ENCODE measurements around the gene BPGM. TPM values are rescaled to one million over a fixed set of nuclear protein-coding genes. Genes with fewer than 3 reads are reported as not detected.

Gene BPGM
- polyA plus RNA-seq (2013) = 16.0 TPM

- peak within 1 kb of the TSS; percentile 55 to 96 (median 89) for H3K4me3 ChIP-seq (ENCODE audit: control insufficient read depth in 1 of 7, extremely low read depth in 1 of 7, insufficient read depth in 4 of 7, low read depth in 2 of 7, low read length in 6 of 7)
- H3K27ac ChIP-seq (ENCODE audit: insufficient read depth in 1 of 2, low read depth in 1 of 2, low read length in 2 of 2, poor library complexity in 1 of 2, severe bottlenecking in 2 of 2) = peak within 1 kb of the TSS; percentile 87 to 95
- POLR2A ChIA-PET = interaction anchor here (0.5 to 3.3 kb wide), 11 partner anchors 12 to 524 kb away, joined by 3 to 25 read pairs (median 3); partner anchors contain the start of gene CYREN
- no peaks in the 10 kb centered on the region for H3K9me3 ChIP-seq (ENCODE audit: control extremely low read depth in 1 of 5, control insufficient read depth in 4 of 5, insufficient read depth in 2 of 5, low read depth in 1 of 5, low read length in 4 of 5)
- peak; percentile 100 for DNase-seq
- CTCF ChIA-PET = interaction anchor here (0.6 to 8.3 kb wide), 13 partner anchors 11 to 73 kb away, joined by 3 to 90 read pairs (median 6); no protein-coding TSS in a partner anchor
- no peaks in the 10 kb centered on the region for H3K36me3 ChIP-seq (ENCODE audit: control insufficient read depth in 4 of 4, insufficient read depth in 4 of 4, low read length in 3 of 4)
- no peaks in the 10 kb centered on the region for H3K27me3 ChIP-seq (replicated peaks in 2 of 5; ENCODE audit: control insufficient read depth in 4 of 5, insufficient read depth in 5 of 5, low read length in 4 of 5)
- H3K4me1 ChIP-seq (ENCODE audit: control extremely low read depth in 1 of 4, control insufficient read depth in 4 of 4, insufficient read depth in 4 of 4, low read length in 3 of 4) = peaks cover 9 to 22% (median 15%) of the 10 kb centered on the region in 4 experiments
- WGBS (ENCODE audit: insufficient coverage) = 0% methylated on average over 25 of the region's 36 CpGs
Measured at GRCh38 chr7:134646425-134647305, at the start of gene BPGM. BPGM (plus strand) TSS chr7:134646853; CDS start chr7:134661508, 14,655 bp downstream.

- H3K9me3 ChIP-seq (ENCODE audit: control extremely low read depth in 1 of 5, control insufficient read depth in 4 of 5, insufficient read depth in 2 of 5, low read depth in 1 of 5, low read length in 4 of 5) = no peaks in the 10 kb centered on the region
- POLR2A ChIA-PET = no interaction called here
- CTCF ChIA-PET = interaction anchor here (1.1 to 1.5 kb wide), 3 partner anchors 11 to 88 kb away, joined by 3 to 4 read pairs (median 3); no protein-coding TSS in a partner anchor
Measured at GRCh38 chr7:134599371-134599770, 47.3 kb upstream of the BPGM start.

GRCh38 chr7:134601459-134601858, 45.2 kb upstream of the BPGM start:
- Histone ChIP-seq H3K4me3 (ENCODE audit: control insufficient read depth in 1 of 7, extremely low read depth in 1 of 7, insufficient read depth in 4 of 7, low read depth in 2 of 7, low read length in 6 of 7) (no peak overlapping the region), H3K27ac (ENCODE audit: insufficient read depth in 1 of 2, low read depth in 1 of 2, low read length in 2 of 2, poor library complexity in 1 of 2, severe bottlenecking in 2 of 2) (no peak overlapping the region), H3K9me3 (ENCODE audit: control extremely low read depth in 1 of 5, control insufficient read depth in 4 of 5, insufficient read depth in 2 of 5, low read depth in 1 of 5, low read length in 4 of 5) (no peaks in the 10 kb centered on the region), H3K36me3 (ENCODE audit: control insufficient read depth in 4 of 4, insufficient read depth in 4 of 4, low read length in 3 of 4) (no peaks in the 10 kb centered on the region), H3K4me1 (ENCODE audit: control extremely low read depth in 1 of 4, control insufficient read depth in 4 of 4, insufficient read depth in 4 of 4, low read length in 3 of 4) (peaks cover 0 to 3% (median 0%) of the 10 kb centered on the region in 4 experiments), H3K27me3 (replicated peaks in 2 of 5; ENCODE audit: control insufficient read depth in 4 of 5, insufficient read depth in 5 of 5, low read length in 4 of 5) (peaks cover 0 to under 1% (median 0%) of the 10 kb centered on the region in 5 experiments)
- 70% methylated on average over 2 of the region's 4 CpGs for WGBS (ENCODE audit: insufficient coverage)
- DNase-seq = no peak
- POLR2A ChIA-PET = no interaction called here
- CTCF ChIA-PET = interaction anchor here (1.0 to 2.1 kb wide), 2 partner anchors 22 to 143 kb away, joined by 3 to 7 read pairs; partner anchors contain the start of gene AKR1B1

More at GRCh38 chr7:134599371-134599770, 47.3 kb upstream of the BPGM start:
- H3K36me3 ChIP-seq (ENCODE audit: control insufficient read depth in 4 of 4, insufficient read depth in 4 of 4, low read length in 3 of 4) = no peaks in the 10 kb centered on the region
- 90% methylated on average over 3 of the region's 6 CpGs for WGBS (ENCODE audit: insufficient coverage)
- no peak overlapping the region for H3K4me3 ChIP-seq (ENCODE audit: control insufficient read depth in 1 of 7, extremely low read depth in 1 of 7, insufficient read depth in 4 of 7, low read depth in 2 of 7, low read length in 6 of 7)
- H3K4me1 ChIP-seq (ENCODE audit: control extremely low read depth in 1 of 4, control insufficient read depth in 4 of 4, insufficient read depth in 4 of 4, low read length in 3 of 4) = peaks cover 0 to 3% (median 0%) of the 10 kb centered on the region in 4 experiments
- H3K27ac ChIP-seq (ENCODE audit: insufficient read depth in 1 of 2, low read depth in 1 of 2, low read length in 2 of 2, poor library complexity in 1 of 2, severe bottlenecking in 2 of 2) = no peak overlapping the region
- DNase-seq = no peak
- no peaks in the 10 kb centered on the region for H3K27me3 ChIP-seq (replicated peaks in 2 of 5; ENCODE audit: control insufficient read depth in 4 of 5, insufficient read depth in 5 of 5, low read length in 4 of 5)

GRCh38 chr7:134602881-134603451, 43.7 kb upstream of the BPGM start:
- no peaks in the 10 kb centered on the region for H3K36me3 ChIP-seq (ENCODE audit: control insufficient read depth in 4 of 4, insufficient read depth in 4 of 4, low read length in 3 of 4)
- peak in 2 of 3 donors; percentile 26 to 39 for DNase-seq
- ChIA-PET POLR2A (interaction anchor here (0.6 kb wide), 1 partner anchor 289 kb away, joined by 3 read pairs; no protein-coding TSS in a partner anchor), CTCF (interaction anchor here (1.9 to 2.1 kb wide), 2 partner anchors 144 to 170 kb away, joined by 5 to 7 read pairs; partner anchors contain the start of gene AKR1B1)
- no peak overlapping the region for H3K27ac ChIP-seq (ENCODE audit: insufficient read depth in 1 of 2, low read depth in 1 of 2, low read length in 2 of 2, poor library complexity in 1 of 2, severe bottlenecking in 2 of 2)
- 64% methylated on average over 11 of the region's 11 CpGs for WGBS (ENCODE audit: insufficient coverage)
- H3K27me3 ChIP-seq (replicated peaks in 2 of 5; ENCODE audit: control insufficient read depth in 4 of 5, insufficient read depth in 5 of 5, low read length in 4 of 5) = peaks cover 0 to 6% (median 2%) of the 10 kb centered on the region in 5 experiments
- H3K4me1 ChIP-seq (ENCODE audit: control extremely low read depth in 1 of 4, control insufficient read depth in 4 of 4, insufficient read depth in 4 of 4, low read length in 3 of 4) = peaks cover 0 to 3% (median 0%) of the 10 kb centered on the region in 4 experiments
- H3K9me3 ChIP-seq (ENCODE audit: control extremely low read depth in 1 of 5, control insufficient read depth in 4 of 5, insufficient read depth in 2 of 5, low read depth in 1 of 5, low read length in 4 of 5) = no peaks in the 10 kb centered on the region
- peak overlapping the region in 1 of 7 experiments; percentile 14 for H3K4me3 ChIP-seq (ENCODE audit: control insufficient read depth in 1 of 7, extremely low read depth in 1 of 7, insufficient read depth in 4 of 7, low read depth in 2 of 7, low read length in 6 of 7)

GRCh38 chr7:134605978-134606923, 40.4 kb upstream of the BPGM start:
- Histone ChIP-seq H3K36me3 (ENCODE audit: control insufficient read depth in 4 of 4, insufficient read depth in 4 of 4, low read length in 3 of 4) (no peaks in the 10 kb centered on the region), H3K4me3 (ENCODE audit: control insufficient read depth in 1 of 7, extremely low read depth in 1 of 7, insufficient read depth in 4 of 7, low read depth in 2 of 7, low read length in 6 of 7) (peak overlapping the region in 2 of 7 experiments; percentile 25 to 47), H3K27me3 (replicated peaks in 2 of 5; ENCODE audit: control insufficient read depth in 4 of 5, insufficient read depth in 5 of 5, low read length in 4 of 5) (peaks cover 0 to 6% (median 4%) of the 10 kb centered on the region in 5 experiments), H3K27ac (ENCODE audit: insufficient read depth in 1 of 2, low read depth in 1 of 2, low read length in 2 of 2, poor library complexity in 1 of 2, severe bottlenecking in 2 of 2) (no peak overlapping the region), H3K4me1 (ENCODE audit: control extremely low read depth in 1 of 4, control insufficient read depth in 4 of 4, insufficient read depth in 4 of 4, low read length in 3 of 4) (peaks cover 0 to 3% (median 0%) of the 10 kb centered on the region in 4 experiments), H3K9me3 (ENCODE audit: control extremely low read depth in 1 of 5, control insufficient read depth in 4 of 5, insufficient read depth in 2 of 5, low read depth in 1 of 5, low read length in 4 of 5) (no peaks in the 10 kb centered on the region)
- ChIA-PET CTCF (interaction anchor here (0.7 to 7.3 kb wide), 15 partner anchors 8 to 179 kb away, joined by 3 to 46 read pairs (median 4); partner anchors contain the start of gene AKR1B15), POLR2A (interaction anchor here (0.6 kb wide), 1 partner anchor 77 kb away, joined by 3 read pairs; no protein-coding TSS in a partner anchor)
- peak; percentile 65 to 85 (median 73) for DNase-seq
- WGBS (ENCODE audit: insufficient coverage) = 8% methylated on average over 8 of the region's 14 CpGs

GRCh38 chr7:134611611-134612151, 35.0 kb upstream of the BPGM start:
- CTCF ChIA-PET = interaction anchor here (0.6 to 7.3 kb wide), 9 partner anchors 9 to 179 kb away, joined by 3 to 46 read pairs (median 5); no protein-coding TSS in a partner anchor
- no peak for DNase-seq
- POLR2A ChIA-PET = no interaction called here
- Histone ChIP-seq H3K4me3 (ENCODE audit: control insufficient read depth in 1 of 7, extremely low read depth in 1 of 7, insufficient read depth in 4 of 7, low read depth in 2 of 7, low read length in 6 of 7) (no peak overlapping the region), H3K36me3 (ENCODE audit: control insufficient read depth in 4 of 4, insufficient read depth in 4 of 4, low read length in 3 of 4) (no peaks in the 10 kb centered on the region), H3K9me3 (ENCODE audit: control extremely low read depth in 1 of 5, control insufficient read depth in 4 of 5, insufficient read depth in 2 of 5, low read depth in 1 of 5, low read length in 4 of 5) (peaks cover 0 to 2% (median 0%) of the 10 kb centered on the region in 5 experiments), H3K4me1 (ENCODE audit: control extremely low read depth in 1 of 4, control insufficient read depth in 4 of 4, insufficient read depth in 4 of 4, low read length in 3 of 4) (peaks cover 0 to 8% (median 0%) of the 10 kb centered on the region in 4 experiments), H3K27me3 (replicated peaks in 2 of 5; ENCODE audit: control insufficient read depth in 4 of 5, insufficient read depth in 5 of 5, low read length in 4 of 5) (peaks cover 0 to 6% (median 4%) of the 10 kb centered on the region in 5 experiments), H3K27ac (ENCODE audit: insufficient read depth in 1 of 2, low read depth in 1 of 2, low read length in 2 of 2, poor library complexity in 1 of 2, severe bottlenecking in 2 of 2) (no peak overlapping the region)
- 100% methylated on average over 5 of the region's 6 CpGs for WGBS (ENCODE audit: insufficient coverage)

All from common myeloid progenitor, CD34-positive (primary cell).